HL-60 (cell line): Measurements from ENCODE around the gene TMEM217.

Experiments
- DNase-seq, 2 experiments: peaks; one replicate each; pipeline ENCODE4 v3.0.0-alpha.2; 2010 to 2020; ENCODE audit warnings: low read depth in 1 of 2, low spot score in 1 of 2
- H3K27ac ChIP-seq: fragments of 250-450 bp; sonication (Bioruptor Pico); replicated peaks from 2 replicates; pipeline ENCODE4 v1.5.1; 2020; ENCODE audit warnings: mild to moderate bottlenecking, moderate library complexity
- H3K27me3 ChIP-seq: fragments of 250-450 bp; sonication (Bioruptor Pico); 2 replicates; pipeline ENCODE4 v1.5.1; 2021; ENCODE audit warnings: mild to moderate bottlenecking, moderate library complexity; ENCODE audit not compliant: insufficient read depth, poor library complexity, severe bottlenecking
- H3K4me3 ChIP-seq: replicated peaks from 2 replicates; pipeline ENCODE4 v1.5.1; 2011; ENCODE audit warnings: mild to moderate bottlenecking, control low read depth, low read length; ENCODE audit not compliant: insufficient read depth
- GABPA ChIP-seq: IDR thresholded peaks from 2 replicates; pipeline ENCODE4 v1.6.1; 2012; ENCODE audit warnings: low read depth
- POLR2AphosphoS5 ChIP-seq: IDR thresholded peaks from 2 replicates; pipeline ENCODE4 v1.6.1; 2012; ENCODE audit warnings: low read depth
- SPI1 ChIP-seq: IDR thresholded peaks from 2 replicates; pipeline ENCODE4 v1.6.1; 2012; ENCODE audit warnings: low read depth, mild to moderate bottlenecking, borderline replicate concordance
- TF ChIP-seq, protein P1 (sequence below): IDR thresholded peaks from one replicate; pipeline ENCODE4 v1.5.1; 2011; ENCODE audit warnings: low read length, control low read depth, inconsistent platforms; ENCODE audit not compliant: insufficient read depth
- TF ChIP-seq, protein P2 (sequence below): IDR thresholded peaks from 2 replicates; pipeline ENCODE4 v1.6.1; 2012; ENCODE audit warnings: low read depth; ENCODE audit not compliant: insufficient replicate concordance

The TMEM217 gene

DNA sequence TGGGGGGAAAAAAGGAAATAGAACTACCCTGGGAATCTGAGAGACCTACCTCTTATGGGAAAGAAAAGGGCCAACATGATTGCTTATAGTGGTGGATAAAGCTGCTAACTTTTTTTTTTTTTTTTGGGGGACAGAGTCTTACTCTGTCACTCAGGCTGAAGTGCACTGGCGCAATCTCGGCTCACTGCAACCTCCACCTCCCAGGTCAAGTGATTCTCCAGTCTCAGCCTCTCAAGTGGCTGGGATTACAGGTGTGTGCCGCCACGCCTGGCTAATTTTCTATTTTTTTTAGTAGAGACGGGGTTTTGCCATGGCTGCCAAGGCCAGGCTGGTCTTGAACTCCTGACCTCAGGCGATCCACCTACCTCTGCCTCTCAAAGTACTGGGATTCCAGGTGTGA lies 39.9 kb downstream of the TMEM217 start:
- Histone ChIP-seq H3K4me3 (no peak overlapping the region), H3K27ac (no peak overlapping the region), H3K27me3 (no peaks in the 10 kb centered on the region)
- no peak for DNase-seq
- no peak for TF ChIP-seq POLR2AphosphoS5

DNA sequence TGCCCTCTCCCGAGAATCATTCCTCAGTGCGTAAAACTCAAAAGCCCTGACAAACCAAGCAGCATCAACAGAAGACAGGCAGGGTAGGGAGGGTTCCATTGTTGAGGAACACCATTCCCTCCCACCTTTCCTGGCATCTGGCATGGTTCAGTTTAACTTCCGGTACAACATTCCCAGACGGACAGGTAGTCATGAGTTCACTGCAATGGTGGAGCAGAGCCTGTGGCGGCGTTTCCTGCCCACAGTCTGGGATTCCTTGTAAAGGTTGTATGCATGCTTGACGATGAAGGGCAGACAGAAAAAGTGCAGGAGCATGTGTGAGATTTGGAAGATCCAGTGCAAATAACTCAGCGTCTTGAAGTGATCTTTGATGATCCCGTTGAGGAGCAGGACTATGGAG lies 45.7 kb downstream of the TMEM217 start:
- TF ChIP-seq, protein P1, sequence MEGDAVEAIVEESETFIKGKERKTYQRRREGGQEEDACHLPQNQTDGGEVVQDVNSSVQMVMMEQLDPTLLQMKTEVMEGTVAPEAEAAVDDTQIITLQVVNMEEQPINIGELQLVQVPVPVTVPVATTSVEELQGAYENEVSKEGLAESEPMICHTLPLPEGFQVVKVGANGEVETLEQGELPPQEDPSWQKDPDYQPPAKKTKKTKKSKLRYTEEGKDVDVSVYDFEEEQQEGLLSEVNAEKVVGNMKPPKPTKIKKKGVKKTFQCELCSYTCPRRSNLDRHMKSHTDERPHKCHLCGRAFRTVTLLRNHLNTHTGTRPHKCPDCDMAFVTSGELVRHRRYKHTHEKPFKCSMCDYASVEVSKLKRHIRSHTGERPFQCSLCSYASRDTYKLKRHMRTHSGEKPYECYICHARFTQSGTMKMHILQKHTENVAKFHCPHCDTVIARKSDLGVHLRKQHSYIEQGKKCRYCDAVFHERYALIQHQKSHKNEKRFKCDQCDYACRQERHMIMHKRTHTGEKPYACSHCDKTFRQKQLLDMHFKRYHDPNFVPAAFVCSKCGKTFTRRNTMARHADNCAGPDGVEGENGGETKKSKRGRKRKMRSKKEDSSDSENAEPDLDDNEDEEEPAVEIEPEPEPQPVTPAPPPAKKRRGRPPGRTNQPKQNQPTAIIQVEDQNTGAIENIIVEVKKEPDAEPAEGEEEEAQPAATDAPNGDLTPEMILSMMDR: no peak
- TF ChIP-seq, protein P2, sequence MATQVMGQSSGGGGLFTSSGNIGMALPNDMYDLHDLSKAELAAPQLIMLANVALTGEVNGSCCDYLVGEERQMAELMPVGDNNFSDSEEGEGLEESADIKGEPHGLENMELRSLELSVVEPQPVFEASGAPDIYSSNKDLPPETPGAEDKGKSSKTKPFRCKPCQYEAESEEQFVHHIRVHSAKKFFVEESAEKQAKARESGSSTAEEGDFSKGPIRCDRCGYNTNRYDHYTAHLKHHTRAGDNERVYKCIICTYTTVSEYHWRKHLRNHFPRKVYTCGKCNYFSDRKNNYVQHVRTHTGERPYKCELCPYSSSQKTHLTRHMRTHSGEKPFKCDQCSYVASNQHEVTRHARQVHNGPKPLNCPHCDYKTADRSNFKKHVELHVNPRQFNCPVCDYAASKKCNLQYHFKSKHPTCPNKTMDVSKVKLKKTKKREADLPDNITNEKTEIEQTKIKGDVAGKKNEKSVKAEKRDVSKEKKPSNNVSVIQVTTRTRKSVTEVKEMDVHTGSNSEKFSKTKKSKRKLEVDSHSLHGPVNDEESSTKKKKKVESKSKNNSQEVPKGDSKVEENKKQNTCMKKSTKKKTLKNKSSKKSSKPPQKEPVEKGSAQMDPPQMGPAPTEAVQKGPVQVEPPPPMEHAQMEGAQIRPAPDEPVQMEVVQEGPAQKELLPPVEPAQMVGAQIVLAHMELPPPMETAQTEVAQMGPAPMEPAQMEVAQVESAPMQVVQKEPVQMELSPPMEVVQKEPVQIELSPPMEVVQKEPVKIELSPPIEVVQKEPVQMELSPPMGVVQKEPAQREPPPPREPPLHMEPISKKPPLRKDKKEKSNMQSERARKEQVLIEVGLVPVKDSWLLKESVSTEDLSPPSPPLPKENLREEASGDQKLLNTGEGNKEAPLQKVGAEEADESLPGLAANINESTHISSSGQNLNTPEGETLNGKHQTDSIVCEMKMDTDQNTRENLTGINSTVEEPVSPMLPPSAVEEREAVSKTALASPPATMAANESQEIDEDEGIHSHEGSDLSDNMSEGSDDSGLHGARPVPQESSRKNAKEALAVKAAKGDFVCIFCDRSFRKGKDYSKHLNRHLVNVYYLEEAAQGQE: no peak
- TF ChIP-seq GABPA: no peak
- no peak for TF ChIP-seq SPI1
- no peak for TF ChIP-seq POLR2AphosphoS5
- DNase-seq: no peak
- H3K27me3 ChIP-seq: no peaks in the 10 kb centered on the region
- no peak overlapping the region for H3K27ac ChIP-seq
- H3K4me3 ChIP-seq: no peak overlapping the region

DNA sequence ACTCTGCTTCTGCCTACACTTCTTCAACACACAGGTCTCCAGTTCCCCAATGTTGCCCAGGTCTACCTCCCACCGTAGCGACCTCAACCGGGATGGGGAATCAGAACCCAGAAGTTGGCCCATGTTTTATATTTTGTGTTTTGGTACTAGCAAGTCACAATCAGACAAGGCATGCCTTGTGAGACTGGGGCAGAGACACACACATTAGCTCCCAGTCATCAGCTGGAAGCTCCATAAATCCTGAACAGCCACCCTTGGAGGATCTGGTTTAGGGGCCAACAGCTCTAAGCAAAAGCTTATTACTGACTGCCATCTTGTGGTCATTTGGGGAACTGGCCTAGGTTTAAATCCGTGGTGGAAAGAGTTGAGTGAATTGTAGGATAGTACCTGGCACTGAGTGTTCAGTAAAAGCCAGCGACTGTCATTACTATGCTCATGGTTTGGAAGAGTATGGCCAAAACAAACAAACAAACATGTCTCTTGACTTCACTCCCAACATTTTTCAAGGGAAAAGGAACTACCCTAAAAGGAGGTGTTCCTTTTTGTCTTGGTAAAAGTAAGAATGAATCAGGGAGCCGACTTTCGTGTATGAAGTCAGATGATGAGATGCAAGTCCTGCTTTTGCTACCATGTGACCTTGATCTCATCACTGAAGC lies 47.5 kb downstream of the TMEM217 start:
- Histone ChIP-seq H3K4me3 (no peak overlapping the region), H3K27ac (no peak overlapping the region), H3K27me3 (no peaks in the 10 kb centered on the region)
- TF ChIP-seq, protein P1: peak; percentile 84
- TF ChIP-seq GABPA: no peak
- peak in 1 of 2 experiments; percentile 79 for DNase-seq

DNA sequence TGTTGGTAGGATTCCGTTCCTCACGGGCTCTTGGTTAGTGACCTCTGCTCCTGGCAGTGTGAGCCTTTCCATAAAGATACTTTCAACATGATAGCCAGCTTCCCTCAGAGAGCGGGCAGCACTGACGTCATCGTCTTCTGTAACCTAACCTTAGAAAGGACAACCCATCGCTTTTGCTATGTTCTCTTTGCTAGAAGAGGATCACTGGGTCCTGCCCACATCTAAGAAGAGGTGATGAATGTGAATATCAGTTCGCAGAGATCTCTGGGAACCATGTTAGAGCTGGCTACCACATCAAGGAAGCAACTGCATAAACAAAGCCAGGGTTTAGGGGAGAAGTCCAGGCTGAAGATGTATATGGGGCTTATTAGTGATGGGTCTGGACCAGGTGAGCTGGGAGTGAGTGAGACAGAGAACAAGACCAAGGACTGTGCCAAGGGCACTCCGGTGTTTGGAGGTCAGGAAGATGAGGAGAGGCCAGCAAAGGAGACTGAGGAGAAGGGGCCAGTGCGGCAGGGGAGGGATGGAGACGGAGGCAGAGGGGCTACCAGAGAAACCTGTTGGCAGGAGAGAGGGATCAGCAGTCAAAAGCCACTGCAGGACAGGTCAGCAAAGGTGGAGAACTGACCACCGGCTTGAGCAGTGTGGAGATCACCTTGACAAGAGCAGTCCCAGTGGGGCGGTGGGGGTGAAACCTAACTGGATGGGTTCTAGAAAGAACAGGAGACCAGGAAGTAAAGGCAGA lies 48.3 kb downstream of the TMEM217 start:
- H3K27ac ChIP-seq: no peak overlapping the region
- no peak overlapping the region for H3K4me3 ChIP-seq
- no peaks in the 10 kb centered on the region for H3K27me3 ChIP-seq
- no peak for DNase-seq
- TF ChIP-seq, protein P2: no peak
- no peak for TF ChIP-seq GABPA
- TF ChIP-seq, protein P1: no peak
- no peak for TF ChIP-seq SPI1
- TF ChIP-seq POLR2AphosphoS5: no peak
